ENCODE data around the gene PLCD1. TPM values are rescaled to one million over a fixed set of nuclear protein-coding genes. Genes with fewer than 3 reads are reported as not detected.

PLCD1 gene
- total RNA-seq, 1 experiment from 2014 or later = 27.1 TPM

GRCh38 chr3:37968813-37969595 lies 60.4 kb downstream of the PLCD1 start:
- no peak overlapping the region for H3K23ac ChIP-seq (ENCODE audit: insufficient read length, low read depth, low read length)
- no peak overlapping the region for H3K9ac ChIP-seq (ENCODE audit: extremely low read depth, insufficient read length, low read length)
- no peak overlapping the region for H2BK20ac ChIP-seq (ENCODE audit: low read depth, low read length, poor library complexity, severe bottlenecking)
- no peak overlapping the region for H3K18ac ChIP-seq (ENCODE audit: insufficient read length, low read depth, low read length)
- H2BK120ac ChIP-seq (ENCODE audit: low read depth, low read length, poor library complexity, severe bottlenecking) = no peak overlapping the region
- no peaks in the 10 kb centered on the region for H4K20me1 ChIP-seq (ENCODE audit: control insufficient read depth, insufficient read depth, insufficient read length)
- H4K8ac ChIP-seq (replicated peaks; ENCODE audit: insufficient read length, low read depth, low read length) = no peak overlapping the region
- H2AK5ac ChIP-seq (ENCODE audit: insufficient read length, low read length) = no peak overlapping the region
- H3K4ac ChIP-seq (ENCODE audit: low read depth, low read length) = no peak overlapping the region
- H3K4me2 ChIP-seq (ENCODE audit: insufficient read depth, insufficient read length, low read length) = no peak overlapping the region
- no peaks in the 10 kb centered on the region; the same call in 1 of the 2 replicates for H3K27me3 Mint-ChIP-seq (ENCODE audit: low read depth)
- H3K23me2 ChIP-seq (ENCODE audit: insufficient read length, low read depth, low read length, poor library complexity, severe bottlenecking) = no peaks in the 10 kb centered on the region
- no peak overlapping the region for H2BK15ac ChIP-seq (ENCODE audit: low read depth, low read length)
- H2BK5ac ChIP-seq (ENCODE audit: insufficient read length, low read length) = no peak overlapping the region
- no peak overlapping the region for H4K91ac ChIP-seq (ENCODE audit: insufficient read length, low read depth, low read length)
- no peaks in the 10 kb centered on the region for H3K9me3 ChIP-seq (ENCODE audit: control insufficient read depth, low read depth, low read length)
- H2BK12ac ChIP-seq (ENCODE audit: insufficient read length, low read depth, low read length) = no peak overlapping the region
- H3T11ph ChIP-seq (ENCODE audit: low read length) = no peak overlapping the region
- TF ChIP-seq CTCF (conservative IDR thresholded peaks at IDR 0.05) = no peak
- H3K14ac ChIP-seq (ENCODE audit: insufficient read depth, low read length) = no peak overlapping the region
- H3K27me3 ChIP-seq (ENCODE audit: insufficient read depth, low read length) = no peaks in the 10 kb centered on the region
- H3K79me2 ChIP-seq (ENCODE audit: insufficient read depth, low read length) = no peaks in the 10 kb centered on the region
- H3K27ac Mint-ChIP-seq = peak overlapping the region in 1 of 3 experiments; percentile 38; a peak in 1 of 7 replicates
- H3K36me3 Mint-ChIP-seq (ENCODE audit: insufficient read depth in 1 of 3, low read depth in 3 of 3) = peaks cover 2 to 4% (median 4%) of the 10 kb centered on the region in 3 experiments; a peak in 6 of 7 replicates
- no peak overlapping the region for H3K4me3 Mint-ChIP-seq
- H4K5ac ChIP-seq (ENCODE audit: insufficient read length, low read depth, low read length) = no peak overlapping the region
- H3K9me3 Mint-ChIP-seq = no peaks in the 10 kb centered on the region
- no peak overlapping the region for H3K27ac ChIP-seq (ENCODE audit: insufficient read length, low read depth, low read length)
- peaks cover 12 to 21% of the 10 kb centered on the region in 2 experiments for H3K4me1 Mint-ChIP-seq
- no peaks in the 10 kb centered on the region for H3K4me1 ChIP-seq (ENCODE audit: insufficient read depth, low read length)
- no peak overlapping the region for H3K56ac ChIP-seq (ENCODE audit: insufficient read length, low read depth, low read length)
- no peak overlapping the region for H2AFZ ChIP-seq (ENCODE audit: low read length)
- no CpG with 5 or more reads among the region's 15 CpGs for WGBS (ENCODE audit: extremely low coverage, insufficient read length, low lambda C conversion rate)
- no peak for DNase-seq
- H3K79me1 ChIP-seq (ENCODE audit: insufficient read depth, low read depth, low read length, poor library complexity, severe bottlenecking) = no peaks in the 10 kb centered on the region

Data from H9 (cell line).